GM23338 (cell line): ENCODE data around the gene KRTAP12-1. TPM values are rescaled to one million over a fixed set of nuclear protein-coding genes. Genes with fewer than 3 reads are reported as not detected.

ENCODE experiments used
- ATAC-seq: fragments of 200-7000 bp; cut with Tn5 transposase; 3 replicates; pipeline ENCODE4 v1.9.1; 2020
- DNase-seq: peaks from one replicate; pipeline ENCODE4 v3.0.0-alpha.2; 2015; ENCODE audit warnings: low spot score
- H2AFZ ChIP-seq: fragments of 200-600 bp; sonication (generic); 2 replicates; pipeline ENCODE4 v1.8.0; 2016; ENCODE audit warnings: antibody characterized with exemption, mild to moderate bottlenecking, moderate library complexity
- H3F3A ChIP-seq: fragments of 200-600 bp; sonication (generic); replicated peaks from 2 replicates; pipeline ENCODE4 v1.8.0; 2017; ENCODE audit warnings: antibody characterized with exemption, mixed run types, low read depth
- H3K27ac ChIP-seq: fragments of 200-600 bp; sonication (generic); 2 replicates; pipeline ENCODE4 v1.6.1; 2016; ENCODE audit warnings: low read depth
- H3K27me3 ChIP-seq: fragments of 200-600 bp; sonication (generic); 2 replicates; pipeline ENCODE4 v1.8.0; 2016; ENCODE audit warnings: mild to moderate bottlenecking, mixed run types, moderate library complexity; ENCODE audit not compliant: insufficient read depth
- H3K36me3 ChIP-seq: fragments of 200-600 bp; sonication (generic); 2 replicates; pipeline ENCODE4 v1.8.0; 2016; ENCODE audit warnings: mild to moderate bottlenecking; ENCODE audit not compliant: insufficient read depth
- H3K4me1 ChIP-seq: fragments of 200-600 bp; sonication (generic); 2 replicates; pipeline ENCODE4 v1.8.0; 2016; ENCODE audit warnings: mild to moderate bottlenecking, moderate library complexity; ENCODE audit not compliant: insufficient read depth
- H3K4me2 ChIP-seq: fragments of 200-600 bp; sonication (generic); 2 replicates; pipeline ENCODE4 v1.7.1; 2017; ENCODE audit warnings: mixed run types
- H3K4me3 ChIP-seq: fragments of 200-600 bp; sonication (generic); 2 replicates; pipeline ENCODE4 v1.6.1; 2016; ENCODE audit warnings: mixed run types
- H3K79me2 ChIP-seq: fragments of 200-600 bp; sonication (generic); replicated peaks from 2 replicates; pipeline ENCODE4 v1.8.0; 2017; ENCODE audit warnings: mild to moderate bottlenecking; ENCODE audit not compliant: insufficient read depth
- H3K9me2 ChIP-seq: fragments of 200-600 bp; sonication (generic); 2 replicates; pipeline ENCODE4 v1.8.0; 2017; ENCODE audit not compliant: insufficient read depth
- H4K20me1 ChIP-seq: fragments of 200-600 bp; sonication (generic); replicated peaks from 2 replicates; pipeline ENCODE4 v1.8.0; 2017; ENCODE audit warnings: mild to moderate bottlenecking; ENCODE audit not compliant: insufficient read depth
- H3K27ac Mint-ChIP-seq: 2 replicates; pipeline ENCODE4 v1.8.0; 2020; ENCODE audit warnings: inconsistent platforms, mild to moderate bottlenecking, moderate library complexity, mixed read lengths
- H3K27me3 Mint-ChIP-seq: 3 replicates; pipeline ENCODE4 v1.8.0; 2022; ENCODE audit warnings: low read depth, mild to moderate bottlenecking, moderate library complexity, mixed read lengths, inconsistent platforms; ENCODE audit not compliant: insufficient read depth, poor library complexity
- H3K36me3 Mint-ChIP-seq: 3 replicates; pipeline ENCODE4 v1.8.0; 2021; ENCODE audit warnings: low read depth, mild to moderate bottlenecking, inconsistent platforms, moderate library complexity, mixed read lengths
- H3K4me1 Mint-ChIP-seq: 3 replicates; pipeline ENCODE4 v1.8.0; 2020; ENCODE audit warnings: mild to moderate bottlenecking, inconsistent platforms, mixed read lengths
- H3K4me3 Mint-ChIP-seq: 3 replicates; pipeline ENCODE4 v1.8.0; 2021; ENCODE audit warnings: moderate library complexity, mild to moderate bottlenecking, inconsistent platforms, mixed read lengths
- H3K9me3 Mint-ChIP-seq: 3 replicates; pipeline ENCODE4 v1.8.0; 2020; ENCODE audit warnings: moderate library complexity, mild to moderate bottlenecking, inconsistent platforms, mixed read lengths
- CREB1 ChIP-seq: fragments of 250-450 bp; sonication (Bioruptor Pico); IDR thresholded peaks from 2 replicates; pipeline ENCODE4 v1.5.0; 2020; ENCODE audit warnings: low read depth, mild to moderate bottlenecking, moderate library complexity
- EZH2 ChIP-seq: fragments of 200-600 bp; sonication (generic); IDR thresholded peaks from one replicate; pipeline ENCODE4 v1.8.0; 2017; ENCODE audit warnings: antibody characterized with exemption, mild to moderate bottlenecking, low read depth; ENCODE audit not compliant: unreplicated experiment
- EZH2phosphoT487 ChIP-seq: fragments of 200-600 bp; sonication (generic); IDR thresholded peaks from one replicate; pipeline ENCODE4 v1.8.1; 2018; ENCODE audit warnings: antibody characterized with exemption; ENCODE audit not compliant: unreplicated experiment
- JUNB ChIP-seq: IDR thresholded peaks from one replicate; pipeline ENCODE4 v1.6.1; 2016; ENCODE audit warnings: antibody characterized with exemption; ENCODE audit not compliant: unreplicated experiment
- NANOG ChIP-seq: IDR thresholded peaks from 2 replicates; pipeline ENCODE4 v1.6.1; 2016; ENCODE audit warnings: antibody characterized with exemption, borderline replicate concordance
- POLR2AphosphoS5 ChIP-seq: IDR thresholded peaks from 2 replicates; pipeline ENCODE4 v1.6.1; 2016; ENCODE audit warnings: antibody characterized with exemption, low read depth
- STAT1 ChIP-seq: IDR thresholded peaks from one replicate; pipeline ENCODE4 v1.6.1; 2016; ENCODE audit warnings: antibody characterized with exemption; ENCODE audit not compliant: unreplicated experiment
- ZNF114 ChIP-seq: fragments of 250-450 bp; sonication (Bioruptor Pico); IDR thresholded peaks from 2 replicates; pipeline ENCODE4 v1.5.0; 2020; ENCODE audit warnings: mild to moderate bottlenecking, moderate library complexity
- ZNF331 ChIP-seq: fragments of 250-450 bp; sonication (Bioruptor Pico); IDR thresholded peaks from 2 replicates; pipeline ENCODE4 v1.5.0; 2020; ENCODE audit warnings: low read depth, mild to moderate bottlenecking, moderate library complexity
- ZNF462 ChIP-seq: fragments of 250-450 bp; sonication (Bioruptor Pico); IDR thresholded peaks from 2 replicates; pipeline ENCODE4 v1.5.0; 2020; ENCODE audit warnings: mild to moderate bottlenecking, moderate library complexity
- polyA plus RNA-seq: library from polyadenylated mRNA; unstranded; fragments of >200 nt; fragmentation: Nextera tagmentation; extraction: Ambion mirVana; gene quantifications from 2 replicates; pipeline ENCODE4 v1.2.1, GENCODE V29; 2016
- total RNA-seq: library from RNA; depleted of rRNA; stranded (reverse); fragments of >200 nt; shearing (Covaris generic); gene quantifications from 2 replicates; pipeline ENCODE4 v1.2.3, GENCODE V29; 2014
- TF ChIP-seq, protein P1 (sequence below): IDR thresholded peaks from 2 replicates; pipeline ENCODE4 v1.6.1; 2016; ENCODE audit warnings: antibody characterized with exemption
- TF ChIP-seq, protein P2 (sequence below): IDR thresholded peaks from one replicate; pipeline ENCODE4 v1.6.1; 2018; ENCODE audit warnings: antibody characterized with exemption; ENCODE audit not compliant: unreplicated experiment

The KRTAP12-1 gene
- total and polyA plus RNA-seq, 2 experiments from 2014 or later = not detected

DNA sequence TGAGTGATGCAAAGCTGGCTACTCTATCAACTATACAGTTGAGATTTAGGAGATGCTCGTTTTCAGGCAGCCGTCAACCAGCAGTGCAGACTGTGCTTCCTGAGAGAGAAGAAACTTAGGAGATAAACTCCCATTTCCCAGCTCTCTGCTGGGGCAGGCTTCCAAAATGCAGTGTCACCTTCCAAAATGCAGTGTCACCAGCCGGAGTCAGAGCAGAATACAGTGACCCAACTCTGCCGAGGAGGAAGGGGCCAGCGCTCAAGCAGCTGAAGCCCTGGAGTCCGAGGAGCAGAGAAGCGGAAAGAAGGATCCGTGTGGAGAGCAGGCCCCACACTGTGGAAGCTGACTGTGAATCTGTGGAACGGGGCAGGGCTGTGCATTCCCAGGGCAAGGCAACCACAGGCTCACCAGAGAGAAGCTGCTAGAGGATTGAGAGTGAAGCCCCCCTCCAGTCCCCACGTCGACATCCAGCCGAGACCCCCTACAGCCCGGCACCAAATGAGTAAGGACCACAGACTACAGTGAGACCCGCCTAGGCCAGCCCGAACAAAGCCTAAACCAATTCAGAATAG, 703 bp upstream of the KRTAP12-1 start:
- no peak overlapping the region for H3K4me3 Mint-ChIP-seq
- Histone ChIP-seq H3K27ac (no peak overlapping the region), H3K36me3 (no peaks in the 10 kb centered on the region), H3K27me3 (no peaks in the 10 kb centered on the region), H3K4me3 (no peak overlapping the region), H3K4me1 (peaks cover 6% of the 10 kb centered on the region), H3K4me2 (no peak overlapping the region), H3K9me2 (no peaks in the 10 kb centered on the region; the same call in 1 of the 2 replicates), H4K20me1 (no peaks in the 10 kb centered on the region), H2AFZ (peak overlapping the region; percentile 32; the same call in 1 of the 2 replicates), H3F3A (0 out of 2 replicates have a peak, but pooled peaks cover 4% of the 10 kb centered on the region), H3K79me2 (no peaks in the 10 kb centered on the region)
- peaks cover 19% of the 10 kb centered on the region for H3K4me1 Mint-ChIP-seq
- DNase-seq = no peak
- no peak for ATAC-seq
- no peaks in the 10 kb centered on the region for H3K36me3 Mint-ChIP-seq
- H3K27me3 Mint-ChIP-seq = peaks cover 12% of the 10 kb centered on the region
- TF ChIP-seq ZNF331 (CRISPR knock-in tag) = no peak
- no peak for TF ChIP-seq ZNF114 (CRISPR knock-in tag)
- no peak for TF ChIP-seq POLR2AphosphoS5
- TF ChIP-seq CREB1 (CRISPR knock-in tag) = no peak
- no peak for TF ChIP-seq NANOG
- no peak for TF ChIP-seq EZH2phosphoT487
- TF ChIP-seq, protein P1, sequence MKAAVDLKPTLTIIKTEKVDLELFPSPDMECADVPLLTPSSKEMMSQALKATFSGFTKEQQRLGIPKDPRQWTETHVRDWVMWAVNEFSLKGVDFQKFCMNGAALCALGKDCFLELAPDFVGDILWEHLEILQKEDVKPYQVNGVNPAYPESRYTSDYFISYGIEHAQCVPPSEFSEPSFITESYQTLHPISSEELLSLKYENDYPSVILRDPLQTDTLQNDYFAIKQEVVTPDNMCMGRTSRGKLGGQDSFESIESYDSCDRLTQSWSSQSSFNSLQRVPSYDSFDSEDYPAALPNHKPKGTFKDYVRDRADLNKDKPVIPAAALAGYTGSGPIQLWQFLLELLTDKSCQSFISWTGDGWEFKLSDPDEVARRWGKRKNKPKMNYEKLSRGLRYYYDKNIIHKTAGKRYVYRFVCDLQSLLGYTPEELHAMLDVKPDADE = no peak
- no peak for TF ChIP-seq JUNB
- TF ChIP-seq, protein P2, sequence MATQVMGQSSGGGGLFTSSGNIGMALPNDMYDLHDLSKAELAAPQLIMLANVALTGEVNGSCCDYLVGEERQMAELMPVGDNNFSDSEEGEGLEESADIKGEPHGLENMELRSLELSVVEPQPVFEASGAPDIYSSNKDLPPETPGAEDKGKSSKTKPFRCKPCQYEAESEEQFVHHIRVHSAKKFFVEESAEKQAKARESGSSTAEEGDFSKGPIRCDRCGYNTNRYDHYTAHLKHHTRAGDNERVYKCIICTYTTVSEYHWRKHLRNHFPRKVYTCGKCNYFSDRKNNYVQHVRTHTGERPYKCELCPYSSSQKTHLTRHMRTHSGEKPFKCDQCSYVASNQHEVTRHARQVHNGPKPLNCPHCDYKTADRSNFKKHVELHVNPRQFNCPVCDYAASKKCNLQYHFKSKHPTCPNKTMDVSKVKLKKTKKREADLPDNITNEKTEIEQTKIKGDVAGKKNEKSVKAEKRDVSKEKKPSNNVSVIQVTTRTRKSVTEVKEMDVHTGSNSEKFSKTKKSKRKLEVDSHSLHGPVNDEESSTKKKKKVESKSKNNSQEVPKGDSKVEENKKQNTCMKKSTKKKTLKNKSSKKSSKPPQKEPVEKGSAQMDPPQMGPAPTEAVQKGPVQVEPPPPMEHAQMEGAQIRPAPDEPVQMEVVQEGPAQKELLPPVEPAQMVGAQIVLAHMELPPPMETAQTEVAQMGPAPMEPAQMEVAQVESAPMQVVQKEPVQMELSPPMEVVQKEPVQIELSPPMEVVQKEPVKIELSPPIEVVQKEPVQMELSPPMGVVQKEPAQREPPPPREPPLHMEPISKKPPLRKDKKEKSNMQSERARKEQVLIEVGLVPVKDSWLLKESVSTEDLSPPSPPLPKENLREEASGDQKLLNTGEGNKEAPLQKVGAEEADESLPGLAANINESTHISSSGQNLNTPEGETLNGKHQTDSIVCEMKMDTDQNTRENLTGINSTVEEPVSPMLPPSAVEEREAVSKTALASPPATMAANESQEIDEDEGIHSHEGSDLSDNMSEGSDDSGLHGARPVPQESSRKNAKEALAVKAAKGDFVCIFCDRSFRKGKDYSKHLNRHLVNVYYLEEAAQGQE = no peak
- no peak for TF ChIP-seq STAT1
- TF ChIP-seq EZH2 = no peak
- no peak overlapping the region for H3K27ac Mint-ChIP-seq
- no peaks in the 10 kb centered on the region; the same call in 1 of the 3 replicates for H3K9me3 Mint-ChIP-seq

DNA sequence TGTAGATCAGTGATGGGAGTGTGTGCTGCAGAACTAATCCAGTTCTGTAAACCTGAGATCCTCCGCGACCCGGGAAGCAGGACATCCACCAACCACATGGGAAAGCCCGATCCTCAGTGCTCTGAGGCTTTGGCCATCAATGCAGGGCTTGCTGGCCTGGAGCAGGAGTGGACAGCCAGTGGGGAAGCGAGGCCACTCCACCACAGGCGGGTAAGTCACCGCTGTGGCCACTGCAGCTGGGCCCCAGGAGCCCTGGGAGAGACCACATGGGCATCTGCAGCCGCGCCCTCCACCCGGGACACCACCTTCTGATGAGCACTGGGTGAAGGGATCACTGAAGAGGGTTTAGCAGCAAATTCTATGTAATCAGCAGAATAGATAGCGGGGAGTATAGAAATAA, 811 bp downstream of the KRTAP12-1 start:
- Mint-ChIP-seq H3K4me3 (no peak overlapping the region), H3K27ac (no peak overlapping the region), H3K36me3 (no peaks in the 10 kb centered on the region), H3K27me3 (peaks cover 3% of the 10 kb centered on the region), H3K4me1 (peaks cover 5% of the 10 kb centered on the region), H3K9me3 (no peaks in the 10 kb centered on the region; the same call in 2 of the 3 replicates)
- no peak for ATAC-seq
- Histone ChIP-seq H3K27me3 (no peaks in the 10 kb centered on the region), H3K4me3 (no peak overlapping the region), H3K79me2 (no peaks in the 10 kb centered on the region), H3K27ac (no peak overlapping the region), H3K36me3 (no peaks in the 10 kb centered on the region), H3K4me1 (no peaks in the 10 kb centered on the region), H2AFZ (no peak overlapping the region), H3K4me2 (no peak overlapping the region), H3K9me2 (no peaks in the 10 kb centered on the region; the same call in 1 of the 2 replicates), H3F3A (no peaks in the 10 kb centered on the region), H4K20me1 (no peaks in the 10 kb centered on the region)
- no peak for DNase-seq
- no peak for TF ChIP-seq POLR2AphosphoS5
- no peak for TF ChIP-seq NANOG
- no peak for TF ChIP-seq EZH2
- TF ChIP-seq ZNF462 (CRISPR knock-in tag) = no peak
